Pulmonary artery endothelial cell (primary cell): ENCODE measurements around the gene YTHDC1. TPM values are rescaled to one million over a fixed set of nuclear protein-coding genes. Genes with fewer than 3 reads are reported as not detected.

ENCODE experiments used
- DNase-seq: peaks from one replicate; pipeline ENCODE4 v3.0.0-alpha.2; 2011; ENCODE audit warnings: low read depth, low spot score
- total RNA-seq: library from RNA; depleted of rRNA; stranded (reverse); fragments of >200 nt; gene quantifications from 2 replicates; pipeline ENCODE4 v1.2.3, GENCODE V29; 2014

The YTHDC1 gene
- total RNA-seq, 1 donor from 2014 or later: 40.4 TPM

- DNase-seq: no peak
Measured at GRCh38 chr4:68359508-68359907, 9.6 kb upstream of the YTHDC1 start.

DNA sequence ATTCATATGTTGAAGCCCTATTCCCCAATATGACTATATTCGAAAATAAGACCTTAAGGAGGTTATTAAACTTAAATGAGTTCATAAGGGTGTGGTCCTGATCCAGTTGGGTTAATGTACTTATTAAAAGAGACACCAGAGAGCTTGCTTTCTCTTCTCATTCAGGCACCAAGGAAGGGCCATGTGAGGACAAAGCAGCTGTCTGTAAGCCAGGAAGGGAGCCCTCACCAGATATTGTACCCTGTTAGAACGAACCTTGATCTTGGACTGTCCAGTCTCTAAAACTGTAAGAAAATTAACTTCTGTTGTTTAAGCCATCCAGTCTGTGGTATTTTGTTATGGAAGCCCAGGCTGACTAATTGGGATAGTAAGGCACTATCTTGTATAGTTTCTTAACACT lies 9.1 kb upstream of the YTHDC1 start:
- DNase-seq: no peak

GRCh38 chr4:68352791-68353190 lies 2.9 kb upstream of the YTHDC1 start:
- DNase-seq: no peak

GRCh38 chr4:68349279-68349648 lies 626 bp downstream of the YTHDC1 start:
- no peak for DNase-seq

- no peak for DNase-seq
Measured at GRCh38 chr4:68348577-68348976, 1.3 kb downstream of the YTHDC1 start.

DNA sequence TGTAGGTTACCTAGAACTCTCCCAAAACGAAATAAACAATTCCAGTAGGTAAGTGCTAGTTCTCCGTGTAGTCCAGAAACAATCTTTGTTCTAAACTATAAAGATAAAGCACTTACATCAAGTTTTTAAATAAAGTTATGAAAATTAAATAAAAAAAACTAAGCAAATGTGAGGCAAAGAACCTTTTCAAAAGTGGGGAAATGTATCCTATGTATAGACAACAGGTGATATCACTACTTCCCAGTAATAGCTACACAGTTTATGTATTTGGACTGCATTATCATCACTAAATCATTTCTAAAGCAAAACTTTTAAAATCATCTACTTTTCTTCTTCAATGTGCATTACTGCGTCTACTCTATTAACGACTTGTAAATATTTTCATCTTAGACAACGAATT lies 2.0 kb downstream of the YTHDC1 start:
- no peak for DNase-seq

GRCh38 chr4:68346461-68346860 lies 3.4 kb downstream of the YTHDC1 start:
- no peak for DNase-seq

GRCh38 chr4:68344785-68345184 lies 5.1 kb downstream of the YTHDC1 start:
- DNase-seq: no peak

GRCh38 chr4:68344049-68344448 lies 5.8 kb downstream of the YTHDC1 start:
- no peak for DNase-seq

DNA sequence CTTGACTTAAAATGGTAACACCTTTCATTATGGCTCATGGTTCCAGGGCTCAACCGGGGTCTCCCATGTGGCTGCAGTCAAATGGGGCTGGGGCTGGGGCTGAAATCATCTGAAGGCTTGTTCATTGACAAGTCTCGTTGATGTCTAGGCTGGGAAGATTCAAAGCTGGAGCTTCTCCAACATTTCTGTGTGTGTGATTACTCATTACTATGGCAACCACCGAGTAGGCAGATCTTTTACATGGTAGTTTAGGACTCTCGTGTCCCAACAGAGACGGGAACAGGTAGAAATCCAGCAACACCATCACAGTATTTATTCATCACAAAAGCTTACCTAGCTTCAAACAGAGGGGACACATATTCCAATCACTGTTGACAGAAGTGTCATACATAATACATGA lies 7.8 kb downstream of the YTHDC1 start:
- DNase-seq: no peak

GRCh38 chr4:68338625-68339024 lies 11.3 kb downstream of the YTHDC1 start:
- no peak for DNase-seq

GRCh38 chr4:68337522-68337921 lies 12.4 kb downstream of the YTHDC1 start:
- no peak for DNase-seq

DNA sequence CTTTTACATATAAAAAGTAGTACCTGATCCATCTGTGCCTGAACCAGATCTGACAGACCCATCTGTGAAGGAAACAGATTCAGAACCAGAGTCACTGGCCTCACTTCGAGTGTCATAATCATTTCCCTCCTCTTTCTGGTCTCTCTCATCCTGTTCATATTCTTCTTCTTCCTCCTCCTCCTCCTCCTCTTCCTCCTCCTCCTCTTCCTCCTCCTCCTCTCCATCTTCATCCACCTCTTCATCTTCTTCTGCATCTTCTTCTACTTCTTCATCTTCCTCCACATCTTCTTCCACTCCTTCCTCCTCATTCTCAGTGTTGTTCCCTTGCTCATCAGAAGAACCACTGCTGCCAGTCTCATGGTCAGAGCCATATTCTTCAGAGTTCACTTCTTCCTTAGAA lies 12.9 kb downstream of the YTHDC1 start:
- DNase-seq: no peak

DNA sequence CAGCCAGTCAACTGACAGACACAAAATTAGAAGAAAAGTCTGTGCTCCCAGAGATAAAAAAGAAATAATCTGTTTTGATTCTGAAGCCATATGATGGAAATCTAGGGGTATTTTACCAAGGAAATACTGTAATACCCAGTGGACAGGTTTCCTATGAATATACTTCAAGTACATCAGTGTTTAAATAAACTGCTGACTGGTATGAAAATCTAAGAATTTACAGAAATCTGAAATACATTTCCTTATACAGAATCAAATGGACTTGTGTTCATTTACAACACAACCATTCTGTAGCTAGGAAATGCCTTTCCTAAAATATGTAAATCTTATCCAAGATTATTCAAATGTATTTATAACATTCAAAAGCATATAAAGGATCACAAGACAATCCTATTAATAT lies 13.4 kb downstream of the YTHDC1 start:
- DNase-seq: no peak

DNA sequence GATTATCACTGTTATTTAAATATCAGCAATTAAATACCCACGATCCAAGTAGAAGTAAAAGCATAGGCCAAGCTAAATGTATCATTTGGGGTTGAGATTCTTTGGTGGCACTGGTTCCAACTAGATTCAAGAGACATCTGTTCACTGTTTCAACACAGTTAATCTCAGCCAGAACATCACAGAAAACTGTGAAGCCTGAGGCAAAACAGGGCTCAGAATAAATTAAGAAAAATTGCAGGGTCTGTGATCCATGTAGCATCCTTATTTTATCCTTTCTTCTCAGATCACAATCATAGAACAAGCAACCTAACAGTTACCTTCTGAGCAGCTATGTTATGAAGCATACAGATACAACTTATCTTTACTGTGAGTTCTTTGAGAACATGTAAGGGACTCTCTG lies 23.7 kb downstream of the YTHDC1 start:
- no peak for DNase-seq

DNA sequence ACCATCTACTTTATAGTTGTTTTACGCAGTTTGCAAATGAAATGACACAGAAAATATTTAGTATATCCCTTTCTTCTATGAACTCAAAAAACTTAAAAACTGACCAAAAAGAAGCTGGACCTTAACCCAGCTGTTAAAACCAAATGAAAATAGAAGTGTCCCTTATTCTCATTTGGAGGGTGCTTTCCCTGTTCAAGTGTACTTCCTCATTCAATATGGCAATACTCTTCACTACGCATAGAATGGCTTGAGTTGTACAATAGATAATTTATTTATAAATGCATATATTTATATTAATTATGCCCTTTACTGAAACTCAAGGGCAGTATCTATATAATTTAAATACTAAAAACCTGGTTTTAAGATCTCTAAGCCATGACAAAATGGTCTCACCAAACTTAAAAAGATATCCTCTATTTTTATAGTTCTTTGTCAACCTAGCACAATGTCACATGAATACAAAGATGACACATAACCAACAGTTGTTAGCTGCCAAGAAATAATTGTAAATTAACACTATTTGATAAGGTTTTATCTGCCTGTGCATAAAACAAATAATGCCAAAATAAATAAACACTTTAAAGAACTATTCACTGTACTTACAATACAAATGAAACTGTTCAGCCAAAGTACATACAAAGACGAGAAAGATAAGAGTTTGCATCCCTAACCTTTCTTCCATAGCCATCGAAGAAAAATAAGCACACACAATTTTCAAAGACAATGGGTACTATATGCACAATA lies 25.2 kb downstream of the YTHDC1 start:
- no peak for DNase-seq

DNA sequence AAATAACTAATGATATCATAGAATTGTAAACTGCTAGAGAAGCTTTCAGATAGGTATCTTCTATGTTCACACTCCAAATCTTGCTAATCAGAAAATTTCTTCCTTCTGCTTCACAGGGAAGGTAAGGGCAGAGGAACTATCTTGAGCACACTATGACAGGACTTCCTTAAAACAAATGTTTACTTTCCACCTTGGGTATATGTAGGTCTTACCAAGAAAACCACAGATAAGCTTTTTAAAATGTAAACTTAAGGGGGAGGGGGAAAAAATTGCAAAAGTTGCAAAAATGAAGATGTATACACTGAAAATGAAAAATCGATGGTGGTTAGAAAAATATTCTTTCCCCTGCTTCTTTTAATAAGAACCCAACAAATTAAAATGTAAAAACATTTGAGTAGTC lies 30.9 kb downstream of the YTHDC1 start:
- DNase-seq: no peak

DNA sequence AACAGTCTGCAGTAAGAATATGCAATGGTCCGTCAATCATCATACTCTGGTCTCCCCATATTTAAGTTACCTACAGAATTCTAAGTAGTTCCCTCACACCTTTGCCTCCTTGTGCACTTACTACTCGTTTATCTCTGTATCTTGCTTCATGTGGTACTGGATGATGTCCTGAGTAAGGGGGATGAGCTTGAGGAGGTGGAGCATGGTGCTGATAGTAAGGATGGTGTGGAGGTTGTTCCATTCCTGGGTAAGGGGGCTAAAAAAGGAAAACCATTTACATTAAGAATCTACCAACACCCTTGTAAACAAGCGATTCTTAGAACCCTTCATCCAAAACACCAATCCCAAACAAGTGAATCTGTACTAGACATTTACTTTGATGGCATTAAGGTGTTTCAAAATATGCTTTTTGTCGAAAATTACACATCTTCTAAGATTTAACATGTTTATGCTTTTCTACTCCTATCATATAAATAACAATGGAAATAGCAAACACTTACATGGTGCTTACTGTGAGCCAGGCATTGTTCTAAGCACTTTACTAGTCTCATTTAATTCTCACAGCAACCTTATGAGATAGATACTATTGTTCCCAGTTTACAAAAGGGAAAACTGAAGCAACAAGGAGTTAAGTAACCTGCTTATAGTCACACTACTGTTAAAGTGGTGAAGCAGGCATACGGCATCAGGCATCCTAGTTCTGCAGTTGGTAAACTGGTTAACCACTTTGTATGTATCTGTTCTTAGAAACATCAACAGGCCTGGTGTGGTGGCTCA lies 33.5 kb downstream of the YTHDC1 start:
- no peak for DNase-seq

DNA sequence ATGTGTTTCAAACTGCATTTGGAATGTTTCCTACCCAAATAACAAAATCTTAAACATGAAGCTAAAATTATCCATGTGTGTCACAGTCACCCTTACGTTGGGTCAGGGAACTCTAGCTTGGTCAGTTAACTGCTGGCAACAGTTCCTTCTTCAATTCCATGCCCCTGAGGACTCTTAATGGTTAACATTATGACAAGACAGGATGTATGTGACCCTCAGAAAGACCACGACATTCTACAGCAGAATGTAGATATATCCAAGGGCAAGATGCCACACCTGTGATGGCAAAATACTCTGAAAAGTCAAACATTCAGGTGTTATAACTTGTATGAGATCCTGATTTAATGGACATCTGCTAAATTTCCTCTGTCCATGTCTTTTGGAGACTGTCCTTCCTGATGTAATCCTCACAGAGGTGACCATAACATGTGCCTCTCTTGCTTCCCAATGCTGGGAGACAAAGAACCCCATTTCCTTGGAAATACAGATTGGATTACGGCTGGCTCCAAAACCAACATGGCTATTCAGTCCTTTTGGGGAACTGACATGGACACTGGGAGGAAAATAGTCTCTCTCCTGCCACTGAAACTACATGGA lies 39.1 kb downstream of the YTHDC1 start:
- no peak for DNase-seq

DNA sequence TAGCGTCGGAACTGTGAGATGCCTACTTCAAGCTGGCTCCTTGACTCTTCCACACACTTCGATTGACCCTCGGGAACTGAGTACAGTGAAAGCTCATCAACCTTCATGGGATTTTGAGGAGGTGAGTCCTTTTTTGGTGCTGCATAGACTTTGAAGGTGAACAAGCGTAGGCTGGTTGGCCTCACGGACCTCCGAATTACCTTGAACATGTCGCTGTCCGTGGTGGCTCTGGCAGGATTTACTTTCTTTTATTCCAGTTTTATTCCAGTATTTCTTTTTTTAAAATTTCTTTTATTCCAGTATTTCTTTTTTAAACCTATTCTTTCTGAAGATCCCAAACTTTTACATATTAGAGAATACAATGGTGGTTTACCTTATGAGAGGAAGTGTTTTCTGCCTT lies 45.2 kb downstream of the YTHDC1 start:
- DNase-seq: no peak

DNA sequence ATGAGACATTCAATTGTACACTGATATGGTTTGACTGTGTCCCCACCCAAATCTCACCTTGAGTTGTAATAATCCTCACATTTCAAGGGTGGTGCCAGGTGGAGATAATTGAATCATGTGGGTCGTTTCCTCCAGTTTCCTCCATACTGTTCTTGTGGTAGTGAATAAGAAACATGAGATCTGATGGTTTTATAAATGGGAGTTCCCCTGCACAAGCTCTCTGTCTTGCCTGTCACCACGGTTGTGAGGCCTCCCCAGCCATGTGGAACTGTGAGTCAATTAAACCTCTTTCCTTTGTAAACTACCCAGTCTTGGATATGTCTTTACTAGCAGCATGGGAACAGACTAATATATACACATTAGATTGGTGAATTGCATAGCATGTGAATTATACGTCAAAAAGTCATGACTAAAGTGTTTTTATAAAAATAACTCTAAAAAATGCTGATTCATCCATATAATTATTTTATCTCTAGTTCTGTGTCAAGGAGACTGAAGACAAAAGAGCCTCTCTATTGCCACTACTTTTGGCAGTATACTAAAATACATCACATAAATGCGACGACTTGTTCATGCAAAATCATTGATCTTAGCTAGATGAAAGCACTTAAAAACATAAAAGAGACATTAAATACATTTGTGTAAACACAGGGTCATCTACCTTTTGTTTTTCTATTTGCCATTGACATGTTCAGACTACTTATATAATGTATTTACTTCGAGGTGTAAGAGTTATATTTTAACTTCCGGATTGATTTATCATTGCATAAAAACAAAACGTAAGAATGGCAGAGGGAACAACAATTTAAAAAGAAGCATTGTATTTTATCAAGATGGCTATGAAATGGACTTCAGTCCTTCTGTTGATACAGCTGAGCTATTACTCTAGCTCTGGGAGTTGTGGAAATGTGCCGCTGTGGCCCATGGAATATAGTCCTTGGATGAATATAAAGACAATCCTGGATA lies 50.1 kb downstream of the YTHDC1 start:
- no peak for DNase-seq

- no peak for DNase-seq
Measured at GRCh38 chr4:68297137-68297536, 52.8 kb downstream of the YTHDC1 start.
